ENCODE measurements around the gene ANG. TPM values are rescaled to one million over a fixed set of nuclear protein-coding genes. Genes with fewer than 3 reads are reported as not detected.

ANG gene
- total RNA-seq, 1 experiment from 2014 or later, result 0.71 TPM

DNA sequence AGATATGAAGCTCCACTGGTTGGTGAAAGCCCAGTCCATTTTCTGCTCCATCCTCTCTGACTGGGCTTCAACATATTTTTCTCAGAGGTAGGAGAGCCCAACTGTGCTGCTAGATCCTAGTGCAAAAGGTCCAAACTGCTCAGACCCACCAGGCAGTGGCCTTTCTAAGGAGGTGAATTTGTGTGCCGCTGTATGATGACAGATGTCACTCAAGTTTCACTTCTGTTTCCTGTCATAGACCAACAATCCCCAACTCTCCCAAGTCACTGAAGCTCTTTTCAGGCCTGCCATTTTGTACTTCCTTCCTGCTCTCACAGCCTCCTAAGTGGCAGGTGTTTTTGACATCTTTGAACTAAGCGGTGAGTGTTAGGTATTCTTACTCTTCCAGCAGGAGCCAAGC is 20.6 kb upstream of the ANG start:
- no peak overlapping the region for H3K27ac ChIP-seq (ENCODE audit: low read depth, low read length, poor library complexity, severe bottlenecking)
- BruUV-seq (replicated peaks), result no TSS peak
- ChIA-PET CTCF (no interaction called here), POLR2A (ENCODE audit: low non-redundant PET) (no interaction called here)
- no peaks in the 10 kb centered on the region for H3K4me1 ChIP-seq (ENCODE audit: insufficient read depth, low read length, poor library complexity, severe bottlenecking)
- H3K27me3 ChIP-seq (replicated peaks; ENCODE audit: insufficient read depth, low read depth, low read length, poor library complexity), result peaks cover 10% of the 10 kb centered on the region
- intact Hi-C loops (cut with micrococcal nuclease; ENCODE audit: unreplicated experiment), result no loop called here
- no peaks in the 10 kb centered on the region for H3K36me3 ChIP-seq (ENCODE audit: insufficient read depth, low read length, poor library complexity, severe bottlenecking)
- TF ChIP-seq EZH2 (IDR thresholded peaks at IDR 0.05; ENCODE audit: borderline replicate concordance, low read depth, low read length, poor library complexity, severe bottlenecking), result no peak
- TF ChIP-seq, protein P1, sequence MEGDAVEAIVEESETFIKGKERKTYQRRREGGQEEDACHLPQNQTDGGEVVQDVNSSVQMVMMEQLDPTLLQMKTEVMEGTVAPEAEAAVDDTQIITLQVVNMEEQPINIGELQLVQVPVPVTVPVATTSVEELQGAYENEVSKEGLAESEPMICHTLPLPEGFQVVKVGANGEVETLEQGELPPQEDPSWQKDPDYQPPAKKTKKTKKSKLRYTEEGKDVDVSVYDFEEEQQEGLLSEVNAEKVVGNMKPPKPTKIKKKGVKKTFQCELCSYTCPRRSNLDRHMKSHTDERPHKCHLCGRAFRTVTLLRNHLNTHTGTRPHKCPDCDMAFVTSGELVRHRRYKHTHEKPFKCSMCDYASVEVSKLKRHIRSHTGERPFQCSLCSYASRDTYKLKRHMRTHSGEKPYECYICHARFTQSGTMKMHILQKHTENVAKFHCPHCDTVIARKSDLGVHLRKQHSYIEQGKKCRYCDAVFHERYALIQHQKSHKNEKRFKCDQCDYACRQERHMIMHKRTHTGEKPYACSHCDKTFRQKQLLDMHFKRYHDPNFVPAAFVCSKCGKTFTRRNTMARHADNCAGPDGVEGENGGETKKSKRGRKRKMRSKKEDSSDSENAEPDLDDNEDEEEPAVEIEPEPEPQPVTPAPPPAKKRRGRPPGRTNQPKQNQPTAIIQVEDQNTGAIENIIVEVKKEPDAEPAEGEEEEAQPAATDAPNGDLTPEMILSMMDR (conservative IDR thresholded peaks at IDR 0.05; ENCODE audit: low read depth, low read length), result no peak
- DNase-seq (ENCODE audit: low spot score), result no peak
- H3K9me3 ChIP-seq (ENCODE audit: low read depth, low read length, poor library complexity, severe bottlenecking), result no peaks in the 10 kb centered on the region
- no peak overlapping the region for H3K4me3 ChIP-seq (ENCODE audit: low read depth, low read length, poor library complexity, severe bottlenecking)

DNA sequence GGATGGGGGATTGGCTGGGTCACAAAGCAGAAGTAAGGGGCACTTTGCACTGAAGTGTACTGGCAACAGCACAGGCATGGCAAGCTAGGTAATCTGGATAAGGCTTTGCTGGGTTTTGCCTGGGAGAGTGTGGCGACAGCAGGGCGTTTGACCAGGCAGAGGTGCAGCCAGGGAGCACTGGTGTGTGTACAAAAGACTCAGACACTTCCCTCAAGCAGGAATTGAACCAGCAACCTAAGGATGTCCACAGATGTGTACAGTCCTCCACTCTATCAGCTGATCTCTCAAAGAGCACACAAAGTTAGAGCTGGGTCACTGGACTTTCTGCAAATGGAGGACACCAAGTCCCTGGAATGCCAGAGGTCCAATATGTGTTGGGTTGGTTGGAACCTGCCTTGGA is 19.6 kb upstream of the ANG start:
- DNase-seq (ENCODE audit: low spot score), result no peak
- CTCF ChIA-PET, result no interaction called here
- Histone ChIP-seq H3K9me3 (ENCODE audit: low read depth, low read length, poor library complexity, severe bottlenecking) (no peaks in the 10 kb centered on the region), H3K4me1 (ENCODE audit: insufficient read depth, low read length, poor library complexity, severe bottlenecking) (no peaks in the 10 kb centered on the region), H3K27ac (ENCODE audit: low read depth, low read length, poor library complexity, severe bottlenecking) (no peak overlapping the region), H3K27me3 (replicated peaks; ENCODE audit: insufficient read depth, low read depth, low read length, poor library complexity) (peaks cover 4% of the 10 kb centered on the region), H3K36me3 (ENCODE audit: insufficient read depth, low read length, poor library complexity, severe bottlenecking) (no peaks in the 10 kb centered on the region), H3K4me3 (ENCODE audit: low read depth, low read length, poor library complexity, severe bottlenecking) (no peak overlapping the region)
- POLR2A ChIA-PET (ENCODE audit: low non-redundant PET), result no interaction called here
- intact Hi-C loops (cut with micrococcal nuclease; ENCODE audit: unreplicated experiment), result no loop called here
- BruUV-seq (replicated peaks), result no TSS peak
- TF ChIP-seq, protein P1 (conservative IDR thresholded peaks at IDR 0.05; ENCODE audit: low read depth, low read length), result no peak
- TF ChIP-seq EZH2 (IDR thresholded peaks at IDR 0.05; ENCODE audit: borderline replicate concordance, low read depth, low read length, poor library complexity, severe bottlenecking), result no peak

DNA sequence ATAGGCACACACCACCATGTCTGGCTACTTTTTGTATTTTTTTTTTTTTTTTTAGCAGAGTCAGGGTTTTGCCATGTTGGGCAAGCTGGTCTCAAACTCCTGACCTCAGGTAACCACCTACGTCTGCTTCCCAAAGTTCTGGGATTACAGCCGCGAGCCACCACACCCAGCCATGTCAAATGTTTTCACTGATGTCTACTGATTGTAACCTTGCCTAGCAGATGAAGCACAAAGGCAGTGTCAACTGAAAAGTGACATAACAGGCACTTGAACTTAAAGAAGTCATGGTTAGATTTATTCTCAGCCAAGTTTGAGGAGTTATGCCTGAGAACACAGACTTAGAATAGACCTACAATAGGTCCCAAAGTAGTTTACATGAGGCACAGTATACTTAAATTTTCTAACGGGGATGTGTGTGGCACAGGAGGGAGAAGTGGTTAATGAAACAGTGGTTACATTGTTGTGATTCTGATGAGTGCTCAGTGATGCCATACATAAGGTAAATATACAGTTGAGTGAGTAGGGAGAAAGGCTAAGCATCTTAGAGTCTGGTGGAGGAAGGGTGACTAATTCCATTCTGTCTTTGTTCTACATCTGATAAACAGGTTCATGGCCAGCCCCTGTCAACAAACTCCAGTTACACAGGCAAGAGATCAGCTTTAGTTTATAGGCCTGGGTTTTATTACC is 16.8 kb upstream of the ANG start:
- no TSS peak for BruUV-seq (replicated peaks)
- ChIA-PET CTCF (no interaction called here), POLR2A (ENCODE audit: low non-redundant PET) (no interaction called here)
- no peaks in the 10 kb centered on the region for H3K4me1 ChIP-seq (ENCODE audit: insufficient read depth, low read length, poor library complexity, severe bottlenecking)
- H3K4me3 ChIP-seq (ENCODE audit: low read depth, low read length, poor library complexity, severe bottlenecking), result no peak overlapping the region
- H3K9me3 ChIP-seq (ENCODE audit: low read depth, low read length, poor library complexity, severe bottlenecking), result no peaks in the 10 kb centered on the region
- no peaks in the 10 kb centered on the region for H3K36me3 ChIP-seq (ENCODE audit: insufficient read depth, low read length, poor library complexity, severe bottlenecking)
- H3K27me3 ChIP-seq (replicated peaks; ENCODE audit: insufficient read depth, low read depth, low read length, poor library complexity), result peaks cover 23% of the 10 kb centered on the region
- DNase-seq (ENCODE audit: low spot score), result no peak
- intact Hi-C loops (cut with micrococcal nuclease; ENCODE audit: unreplicated experiment), result no loop called here
- TF ChIP-seq EZH2 (IDR thresholded peaks at IDR 0.05; ENCODE audit: borderline replicate concordance, low read depth, low read length, poor library complexity, severe bottlenecking), result no peak
- TF ChIP-seq, protein P1 (conservative IDR thresholded peaks at IDR 0.05; ENCODE audit: low read depth, low read length), result no peak
- no peak overlapping the region for H3K27ac ChIP-seq (ENCODE audit: low read depth, low read length, poor library complexity, severe bottlenecking)

All from A673 (cell line).